Daoy (cell line): ENCODE data around the gene MMP26. TPM values are rescaled to one million over a fixed set of nuclear protein-coding genes. Genes with fewer than 3 reads are reported as not detected.

ENCODE experiments used
- DNase-seq: peaks from one replicate; pipeline ENCODE4 v3.0.0-alpha.2; 2015; ENCODE audit warnings: low read depth
- total RNA-seq: library from RNA; depleted of rRNA; stranded (reverse); fragments of >200 nt; shearing (Covaris generic); gene quantifications from 2 replicates; pipeline ENCODE4 v1.2.3, GENCODE V29; 2014; rRNA removed

Gene MMP26
- total RNA-seq, 1 experiment from 2014 or later = not detected

- DNase-seq = peak; percentile 6
These were observed 18.3 kb downstream of the MMP26 start for GRCh38 chr11:4722616-4723534.

- DNase-seq = no peak
These were observed 22.6 kb downstream of the MMP26 start for GRCh38 chr11:4727171-4727570.

GRCh38 chr11:4740735-4741134, 36.2 kb downstream of the MMP26 start:
- no peak for DNase-seq

GRCh38 chr11:4748438-4748837, 43.9 kb downstream of the MMP26 start:
- DNase-seq = no peak

- DNase-seq = no peak
These were observed 46.6 kb downstream of the MMP26 start for GRCh38 chr11:4751201-4751600.

Other genes starting within 250 kb of the MMP26 start
- not detected in 2 replicates for gene OR52K1, start 222.1 kb upstream of the MMP26 start, total RNA-seq
- gene OR52M1, start 159.6 kb upstream of the MMP26 start, total RNA-seq = not detected in 2 replicates
- not detected in 2 replicates for gene OR52I2, start 123.0 kb upstream of the MMP26 start, total RNA-seq
- not detected in 2 replicates for gene OR52I1, start 110.7 kb upstream of the MMP26 start, total RNA-seq
- 5.4 and 9.6 TPM in 2 replicates for gene TRIM68, start 96.6 kb upstream of the MMP26 start, total RNA-seq
- gene OR51D1, start 67.3 kb upstream of the MMP26 start, total RNA-seq = not detected in 2 replicates
- gene OR51E1, start 60.8 kb upstream of the MMP26 start, total RNA-seq = not detected in 2 replicates
- 0.06 TPM in 1 of 2 replicates, not detected in the other for gene OR51E2, start 6.9 kb upstream of the MMP26 start, total RNA-seq
- not detected in 2 replicates for gene OR51F1, start 65.2 kb downstream of the MMP26 start, total RNA-seq
- not detected in 2 replicates for gene OR52R1, start 99.6 kb downstream of the MMP26 start, total RNA-seq
- not detected in 2 replicates for gene OR51F2, start 116.5 kb downstream of the MMP26 start, total RNA-seq
- gene OR51S1, start 144.4 kb downstream of the MMP26 start, total RNA-seq = not detected in 2 replicates
- gene OR51T1, start 177.1 kb downstream of the MMP26 start, total RNA-seq = not detected in 2 replicates
- gene OR51A7, start 199.0 kb downstream of the MMP26 start, total RNA-seq = not detected in 2 replicates
- not detected in 2 replicates for gene OR51G2, start 214.6 kb downstream of the MMP26 start, total RNA-seq
- not detected in 2 replicates for gene OR51G1, start 219.6 kb downstream of the MMP26 start, total RNA-seq
- gene OR51A4, start 242.8 kb downstream of the MMP26 start, total RNA-seq = not detected in 2 replicates